Astrocyte of the spinal cord (primary cell): ENCODE results near the gene AGAP1.

Experiments used
- DNase-seq: peaks from one replicate; pipeline ENCODE4 v3.0.0; 2011; ENCODE audit warnings: low read depth, low spot score
- H3K4me3 ChIP-seq: 2 replicates; pipeline ENCODE4 v1.5.1; 2011; ENCODE audit warnings: low read depth, mild to moderate bottlenecking, low read length, moderate library complexity
- in situ Hi-C: cut with HindIII; loops from 2 replicates; pipeline ENCODE4 v1.10.0; 2017; ENCODE audit warnings: low sequenced_read_pairs
- TF ChIP-seq, protein P1 (sequence below): IDR thresholded peaks from 2 replicates; pipeline ENCODE4 v1.5.1; 2012; ENCODE audit warnings: low read depth, mild to moderate bottlenecking, low read length, inconsistent platforms

The AGAP1 gene

DNA sequence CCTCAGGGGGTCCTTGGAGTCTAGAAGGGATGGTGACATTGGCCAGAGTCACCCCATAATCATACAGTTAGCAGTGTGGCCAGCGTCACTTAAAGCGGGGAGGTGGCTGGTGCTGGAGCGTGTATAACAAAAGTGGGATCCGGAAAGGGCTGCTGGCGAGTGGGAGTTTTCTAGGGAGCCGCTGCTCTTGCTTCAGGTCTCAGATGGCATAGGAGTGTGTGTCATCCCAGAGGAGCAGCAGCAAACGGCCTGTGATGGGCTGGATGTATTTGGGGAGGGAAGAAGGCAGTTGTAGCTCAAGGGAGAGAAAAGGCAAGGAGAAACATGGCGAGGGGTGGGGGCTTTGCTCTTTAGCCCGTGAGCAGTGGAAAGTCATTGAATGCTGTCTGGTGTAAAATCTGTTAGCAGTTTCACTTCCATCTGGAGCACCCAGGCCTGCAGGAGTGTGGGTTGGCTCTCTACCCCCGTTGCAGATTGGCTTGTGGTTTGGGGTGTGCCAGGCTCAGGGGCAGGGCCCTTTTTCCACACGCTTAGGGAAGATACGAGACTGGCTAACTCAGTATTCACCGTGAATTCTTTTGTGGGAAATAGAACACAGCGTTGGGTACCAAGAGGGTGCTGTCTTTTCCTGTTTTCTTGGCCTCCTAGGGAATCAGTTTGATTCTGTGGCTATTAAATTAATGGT, 120.5 kb downstream of the AGAP1 start:
- TF ChIP-seq, protein P1, sequence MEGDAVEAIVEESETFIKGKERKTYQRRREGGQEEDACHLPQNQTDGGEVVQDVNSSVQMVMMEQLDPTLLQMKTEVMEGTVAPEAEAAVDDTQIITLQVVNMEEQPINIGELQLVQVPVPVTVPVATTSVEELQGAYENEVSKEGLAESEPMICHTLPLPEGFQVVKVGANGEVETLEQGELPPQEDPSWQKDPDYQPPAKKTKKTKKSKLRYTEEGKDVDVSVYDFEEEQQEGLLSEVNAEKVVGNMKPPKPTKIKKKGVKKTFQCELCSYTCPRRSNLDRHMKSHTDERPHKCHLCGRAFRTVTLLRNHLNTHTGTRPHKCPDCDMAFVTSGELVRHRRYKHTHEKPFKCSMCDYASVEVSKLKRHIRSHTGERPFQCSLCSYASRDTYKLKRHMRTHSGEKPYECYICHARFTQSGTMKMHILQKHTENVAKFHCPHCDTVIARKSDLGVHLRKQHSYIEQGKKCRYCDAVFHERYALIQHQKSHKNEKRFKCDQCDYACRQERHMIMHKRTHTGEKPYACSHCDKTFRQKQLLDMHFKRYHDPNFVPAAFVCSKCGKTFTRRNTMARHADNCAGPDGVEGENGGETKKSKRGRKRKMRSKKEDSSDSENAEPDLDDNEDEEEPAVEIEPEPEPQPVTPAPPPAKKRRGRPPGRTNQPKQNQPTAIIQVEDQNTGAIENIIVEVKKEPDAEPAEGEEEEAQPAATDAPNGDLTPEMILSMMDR: no peak
- no peak overlapping the region for H3K4me3 ChIP-seq
- in situ Hi-C loops: no loop called here
- no peak for DNase-seq

DNA sequence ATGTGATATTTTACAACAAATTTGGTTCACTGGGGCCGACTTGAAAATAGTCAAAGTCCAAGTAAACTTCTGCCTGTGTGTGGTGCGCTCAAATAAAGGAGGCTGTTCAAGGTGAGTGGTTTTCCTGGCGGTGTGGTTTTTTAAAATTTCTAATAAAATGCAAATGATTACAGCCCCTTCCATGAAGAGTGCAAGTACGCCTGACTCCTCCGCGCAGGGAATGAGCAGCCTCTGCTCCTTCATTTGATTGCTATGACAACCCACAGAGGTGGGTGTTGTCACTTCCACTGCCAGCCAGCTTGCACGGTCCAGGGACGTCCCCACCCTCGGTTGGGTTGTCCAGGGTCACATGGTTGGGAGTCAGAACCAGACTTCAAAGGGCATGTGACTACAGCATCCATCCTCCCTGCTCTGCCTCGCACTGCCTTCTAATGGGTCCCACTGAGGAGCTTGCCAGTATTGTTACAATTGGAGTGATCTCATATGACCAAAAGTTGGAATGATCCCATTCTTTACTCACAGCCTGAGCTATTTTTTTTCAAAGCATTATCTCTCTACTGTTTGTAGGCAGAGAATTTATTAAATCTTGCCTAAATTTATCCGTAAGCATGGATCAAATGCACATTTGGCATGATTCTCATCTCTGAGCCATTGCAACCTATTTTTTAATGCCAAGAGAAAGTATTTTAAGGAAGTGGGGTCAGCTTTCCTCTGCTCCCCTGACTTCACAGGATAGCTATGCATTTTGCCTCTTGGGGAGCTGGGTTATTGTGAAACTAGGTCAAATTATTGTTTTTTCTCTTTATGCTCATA, 121.3 kb downstream of the AGAP1 start:
- in situ Hi-C loops: no loop called here
- TF ChIP-seq, protein P1: no peak
- H3K4me3 ChIP-seq: no peak overlapping the region
- DNase-seq: peak; percentile 48

DNA sequence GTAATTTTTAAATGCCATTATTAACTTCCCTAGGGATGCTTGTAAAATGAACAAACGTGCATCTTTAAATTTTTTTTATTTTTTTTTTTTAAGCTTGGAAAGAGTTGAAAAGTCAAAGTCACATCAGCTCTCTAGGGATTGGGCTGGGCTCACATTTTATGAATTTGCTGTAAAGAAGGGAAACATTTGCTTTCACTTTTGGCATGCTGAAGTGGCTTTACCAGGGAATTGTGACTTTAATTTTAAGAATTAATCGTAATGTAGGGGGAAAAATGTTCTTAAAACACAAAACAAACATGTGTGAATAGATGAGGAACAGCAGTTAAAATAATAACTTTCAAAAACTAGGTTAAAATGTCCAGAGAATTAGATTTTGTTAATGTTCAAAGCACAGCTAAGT, 123.0 kb downstream of the AGAP1 start:
- no peak overlapping the region for H3K4me3 ChIP-seq
- in situ Hi-C loops: no loop called here
- TF ChIP-seq, protein P1: no peak
- DNase-seq: no peak

DNA sequence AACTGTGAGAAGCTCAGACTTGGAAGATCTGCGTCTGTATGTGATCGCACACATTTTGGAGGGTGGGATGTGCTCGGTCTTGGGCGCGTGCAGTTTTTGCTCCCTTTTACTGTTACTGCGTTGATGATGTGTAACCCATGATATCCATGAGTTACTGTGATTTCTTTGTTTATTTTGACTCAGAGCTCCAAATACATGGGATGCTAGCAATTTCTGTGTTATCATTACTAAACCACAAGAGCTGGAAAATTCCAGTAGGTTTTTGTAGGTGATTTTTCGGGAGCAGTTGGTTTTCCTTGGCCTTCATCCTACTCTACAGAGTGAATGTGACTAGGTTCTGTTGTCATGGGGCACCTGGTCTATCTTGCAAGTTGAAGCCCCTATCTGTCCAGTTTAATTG, 124.2 kb downstream of the AGAP1 start:
- in situ Hi-C loops: no loop called here
- no peak overlapping the region for H3K4me3 ChIP-seq
- TF ChIP-seq, protein P1: no peak
- DNase-seq: peak; percentile 71

DNA sequence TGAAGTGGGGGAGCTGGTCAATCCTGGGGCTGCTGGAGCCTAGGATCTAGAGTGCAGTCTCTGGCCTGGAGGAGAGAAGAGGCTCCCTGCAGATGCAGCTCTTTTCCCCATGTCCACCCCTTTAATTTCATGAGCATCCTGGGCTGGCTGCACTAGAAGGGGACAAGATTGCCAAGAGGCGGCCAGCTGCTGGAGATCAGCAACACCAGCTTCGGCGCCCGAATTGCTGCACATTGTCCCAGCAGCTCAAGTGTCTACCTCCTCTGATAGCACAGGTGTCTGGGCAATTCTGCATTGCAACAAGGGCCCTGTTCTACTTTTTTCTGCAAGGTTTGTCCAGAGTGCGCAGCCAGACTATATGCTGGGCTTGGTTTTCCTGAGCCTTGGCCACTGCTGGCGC, 125.7 kb downstream of the AGAP1 start:
- in situ Hi-C loops: no loop called here
- DNase-seq: no peak
- TF ChIP-seq, protein P1: no peak
- H3K4me3 ChIP-seq: no peak overlapping the region

DNA sequence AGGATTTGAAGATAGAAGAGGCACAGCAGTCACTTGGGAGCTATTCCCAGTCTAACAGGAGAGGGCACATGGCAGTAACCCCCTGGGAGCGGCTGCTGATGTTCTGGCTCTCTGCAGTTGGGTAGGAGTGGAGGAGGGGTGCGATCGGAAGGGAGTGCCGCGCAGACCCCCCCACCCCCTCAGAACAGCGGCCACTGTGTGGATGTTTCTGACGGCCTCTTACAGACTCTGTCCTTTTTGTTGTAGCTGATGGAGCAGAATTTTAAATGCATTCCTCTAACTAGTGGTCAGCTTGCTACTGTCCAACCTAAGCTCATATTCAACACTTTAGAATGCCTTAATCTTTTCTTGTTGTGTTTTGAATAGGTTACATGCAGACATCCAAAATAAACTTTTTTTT, 127.9 kb downstream of the AGAP1 start:
- TF ChIP-seq, protein P1: no peak
- DNase-seq: peak; percentile 22
- H3K4me3 ChIP-seq: no peak overlapping the region
- in situ Hi-C loops: no loop called here
